ENCODE measurements around the gene CENPC.

The CENPC gene

GRCh38 chr4:67580577-67580976 is 35.3 kb upstream of the CENPC start:
- H3K4me3 ChIP-seq (ENCODE audit: low read depth, low read length), result no peak overlapping the region

GRCh38 chr4:67576538-67576937 is 31.2 kb upstream of the CENPC start:
- TF ChIP-seq CTCF (IDR thresholded peaks at IDR 0.05; ENCODE audit: low read depth, low read length, missing control alignments), result no peak
- peak; percentile 49 for DNase-seq (ENCODE audit: low read depth)
- no peak overlapping the region for H3K4me3 ChIP-seq (ENCODE audit: low read depth, low read length)

More at GRCh38 chr4:67580577-67580976, 35.3 kb upstream of the CENPC start:
- DNase-seq (ENCODE audit: low read depth), result no peak
- no peak for TF ChIP-seq CTCF (IDR thresholded peaks at IDR 0.05; ENCODE audit: low read depth, low read length, missing control alignments)

- no peak for DNase-seq (ENCODE audit: low read depth)
- H3K4me3 ChIP-seq (ENCODE audit: low read depth, low read length), result peak overlapping the region; percentile 40; the same call in 1 of the 2 replicates
- TF ChIP-seq CTCF (IDR thresholded peaks at IDR 0.05; ENCODE audit: low read depth, low read length, missing control alignments), result no peak
Observed at GRCh38 chr4:67576059-67576466, 30.8 kb upstream of the CENPC start.

GRCh38 chr4:67575232-67576058 is 30.1 kb upstream of the CENPC start:
- no peak for TF ChIP-seq CTCF (IDR thresholded peaks at IDR 0.05; ENCODE audit: low read depth, low read length, missing control alignments)
- DNase-seq (ENCODE audit: low read depth), result peak; percentile 85
- peak overlapping the region; percentile 40; the same call in 1 of the 2 replicates for H3K4me3 ChIP-seq (ENCODE audit: low read depth, low read length)

- H3K4me3 ChIP-seq (ENCODE audit: low read depth, low read length), result no peak overlapping the region
- TF ChIP-seq CTCF (IDR thresholded peaks at IDR 0.05; ENCODE audit: low read depth, low read length, missing control alignments), result no peak
- no peak for DNase-seq (ENCODE audit: low read depth)
Observed at GRCh38 chr4:67573193-67573592, 27.9 kb upstream of the CENPC start.

- no peak overlapping the region for H3K4me3 ChIP-seq (ENCODE audit: low read depth, low read length)
- no peak for DNase-seq (ENCODE audit: low read depth)
- TF ChIP-seq CTCF (IDR thresholded peaks at IDR 0.05; ENCODE audit: low read depth, low read length, missing control alignments), result no peak
Observed at GRCh38 chr4:67571975-67572374, 26.7 kb upstream of the CENPC start.

GRCh38 chr4:67570537-67570936 is 25.2 kb upstream of the CENPC start:
- TF ChIP-seq CTCF (IDR thresholded peaks at IDR 0.05; ENCODE audit: low read depth, low read length, missing control alignments), result no peak
- no peak for DNase-seq (ENCODE audit: low read depth)
- no peak overlapping the region for H3K4me3 ChIP-seq (ENCODE audit: low read depth, low read length)
